ENCODE results near the gene PATJ.

DNA sequence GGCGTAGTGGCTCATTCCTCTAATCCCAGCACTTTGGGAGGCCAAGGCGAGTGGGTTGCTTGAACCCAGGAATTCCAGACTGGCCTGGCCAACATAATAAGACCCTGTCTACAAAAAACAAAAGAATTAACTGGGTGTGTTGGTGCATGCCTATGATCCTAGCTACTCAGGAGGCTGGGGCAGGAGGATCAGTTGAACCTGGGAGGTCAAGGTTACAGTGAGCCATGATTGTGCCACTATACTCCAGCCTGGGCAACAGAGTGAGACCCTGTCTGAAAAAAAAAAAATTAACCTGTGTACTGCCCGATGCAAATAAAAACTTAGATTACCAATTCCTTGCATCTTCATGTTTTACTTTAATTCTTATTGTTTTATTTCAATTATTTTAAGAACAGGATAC lies 193.2 kb downstream of the PATJ start:
- TF ChIP-seq ZNF114 (CRISPR knock-in tag; IDR thresholded peaks at IDR 0.05) (no peak), EZH2 (IDR thresholded peaks at IDR 0.05; ENCODE audit: low read depth, unreplicated experiment) (no peak)
- TF ChIP-seq, protein P1, sequence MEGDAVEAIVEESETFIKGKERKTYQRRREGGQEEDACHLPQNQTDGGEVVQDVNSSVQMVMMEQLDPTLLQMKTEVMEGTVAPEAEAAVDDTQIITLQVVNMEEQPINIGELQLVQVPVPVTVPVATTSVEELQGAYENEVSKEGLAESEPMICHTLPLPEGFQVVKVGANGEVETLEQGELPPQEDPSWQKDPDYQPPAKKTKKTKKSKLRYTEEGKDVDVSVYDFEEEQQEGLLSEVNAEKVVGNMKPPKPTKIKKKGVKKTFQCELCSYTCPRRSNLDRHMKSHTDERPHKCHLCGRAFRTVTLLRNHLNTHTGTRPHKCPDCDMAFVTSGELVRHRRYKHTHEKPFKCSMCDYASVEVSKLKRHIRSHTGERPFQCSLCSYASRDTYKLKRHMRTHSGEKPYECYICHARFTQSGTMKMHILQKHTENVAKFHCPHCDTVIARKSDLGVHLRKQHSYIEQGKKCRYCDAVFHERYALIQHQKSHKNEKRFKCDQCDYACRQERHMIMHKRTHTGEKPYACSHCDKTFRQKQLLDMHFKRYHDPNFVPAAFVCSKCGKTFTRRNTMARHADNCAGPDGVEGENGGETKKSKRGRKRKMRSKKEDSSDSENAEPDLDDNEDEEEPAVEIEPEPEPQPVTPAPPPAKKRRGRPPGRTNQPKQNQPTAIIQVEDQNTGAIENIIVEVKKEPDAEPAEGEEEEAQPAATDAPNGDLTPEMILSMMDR (conservative IDR thresholded peaks at IDR 0.05; ENCODE audit: low read depth in 2 of 2) = no peak
- TF ChIP-seq, protein P2, sequence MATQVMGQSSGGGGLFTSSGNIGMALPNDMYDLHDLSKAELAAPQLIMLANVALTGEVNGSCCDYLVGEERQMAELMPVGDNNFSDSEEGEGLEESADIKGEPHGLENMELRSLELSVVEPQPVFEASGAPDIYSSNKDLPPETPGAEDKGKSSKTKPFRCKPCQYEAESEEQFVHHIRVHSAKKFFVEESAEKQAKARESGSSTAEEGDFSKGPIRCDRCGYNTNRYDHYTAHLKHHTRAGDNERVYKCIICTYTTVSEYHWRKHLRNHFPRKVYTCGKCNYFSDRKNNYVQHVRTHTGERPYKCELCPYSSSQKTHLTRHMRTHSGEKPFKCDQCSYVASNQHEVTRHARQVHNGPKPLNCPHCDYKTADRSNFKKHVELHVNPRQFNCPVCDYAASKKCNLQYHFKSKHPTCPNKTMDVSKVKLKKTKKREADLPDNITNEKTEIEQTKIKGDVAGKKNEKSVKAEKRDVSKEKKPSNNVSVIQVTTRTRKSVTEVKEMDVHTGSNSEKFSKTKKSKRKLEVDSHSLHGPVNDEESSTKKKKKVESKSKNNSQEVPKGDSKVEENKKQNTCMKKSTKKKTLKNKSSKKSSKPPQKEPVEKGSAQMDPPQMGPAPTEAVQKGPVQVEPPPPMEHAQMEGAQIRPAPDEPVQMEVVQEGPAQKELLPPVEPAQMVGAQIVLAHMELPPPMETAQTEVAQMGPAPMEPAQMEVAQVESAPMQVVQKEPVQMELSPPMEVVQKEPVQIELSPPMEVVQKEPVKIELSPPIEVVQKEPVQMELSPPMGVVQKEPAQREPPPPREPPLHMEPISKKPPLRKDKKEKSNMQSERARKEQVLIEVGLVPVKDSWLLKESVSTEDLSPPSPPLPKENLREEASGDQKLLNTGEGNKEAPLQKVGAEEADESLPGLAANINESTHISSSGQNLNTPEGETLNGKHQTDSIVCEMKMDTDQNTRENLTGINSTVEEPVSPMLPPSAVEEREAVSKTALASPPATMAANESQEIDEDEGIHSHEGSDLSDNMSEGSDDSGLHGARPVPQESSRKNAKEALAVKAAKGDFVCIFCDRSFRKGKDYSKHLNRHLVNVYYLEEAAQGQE (IDR thresholded peaks at IDR 0.05; ENCODE audit: unreplicated experiment) = no peak
